GM12878 (cell line): ENCODE measurements around the gene PLCB2. TPM values are rescaled to one million over a fixed set of nuclear protein-coding genes. Genes with fewer than 3 reads are reported as not detected.

Experiments used
- ATAC-seq: fragments of 200-7000 bp; cut with Tn5 transposase; 3 replicates; pipeline ENCODE4 v1.9.1; 2020; ENCODE audit warnings: mild to moderate bottlenecking, moderate library complexity
- BruUV-seq: library from RNA; stranded (reverse); fragments of 400-500 nt; replicated peaks from 2 replicates; lab custom pipeline; 2021; lab: Mats Ljungman, UMichigan
- CTCF ChIA-PET: fragments of 300-600 bp; sonication (Branson Sonifier 250); formaldehyde crosslinking; extraction: SDS; loops from one replicate; lab custom pipeline; 2021; ENCODE audit warnings: inconsistent platforms; lab: Yijun Ruan, JAX
- POLR2A ChIA-PET: fragments of 350-600 bp; formaldehyde crosslinking; extraction: SDS; loops from one replicate; lab custom pipeline; 2021; ENCODE audit warnings: inconsistent platforms; lab: Charles Lee
- RAD21 ChIA-PET: fragments of 300-600 bp; sonication (Branson Sonifier 250); formaldehyde crosslinking; loops from one replicate; lab custom pipeline; 2023; ENCODE audit warnings: antibody characterized with exemption; ENCODE audit not compliant: unreplicated experiment; lab: Charles Lee
- SMC1A ChIA-PET: fragments of 300-600 bp; sonication (Branson Sonifier 250); formaldehyde crosslinking; loops from one replicate; lab custom pipeline; 2023; ENCODE audit not compliant: unreplicated experiment, uncharacterized antibody; lab: Charles Lee
- DNase-seq: peaks from one replicate; pipeline ENCODE4 v3.0.0-alpha.2; 2011; ENCODE audit warnings: low read depth, low spot score
- FAIRE-seq: peaks from 3 replicates; lab custom pipeline; 2011; peaks lifted over from hg19 to GRCh38; lab: Jason Lieb, UNC
- H2AFZ ChIP-seq: 2 replicates; pipeline ENCODE4 v1.6.0; 2011; ENCODE audit warnings: low read depth, low read length, control low read depth; ENCODE audit not compliant: control insufficient read depth
- H3K27ac ChIP-seq: 2 replicates; pipeline ENCODE4 v1.5.1; 2011; ENCODE audit warnings: control low read depth; ENCODE audit not compliant: control insufficient read depth, insufficient read depth
- H3K27me3 ChIP-seq, 2 experiments: replicated peaks in 1 of 2; 2 replicates each; pipeline versions ENCODE4 v1.6.0 to v1.6.1; 2011; ENCODE audit warnings: low read length in 1 of 2; ENCODE audit not compliant: control insufficient read depth in 2 of 2, insufficient read depth in 2 of 2
- H3K36me3 ChIP-seq, 2 experiments: 2 replicates each; pipeline ENCODE4 v1.5.1; 2011; ENCODE audit warnings: low read length in 1 of 2; ENCODE audit not compliant: control insufficient read depth in 2 of 2, insufficient read depth in 2 of 2
- H3K4me1 ChIP-seq: 2 replicates; pipeline ENCODE4 v1.6.1; 2011; ENCODE audit warnings: mild to moderate bottlenecking, low read length, moderate library complexity, mixed read lengths; ENCODE audit not compliant: control insufficient read depth, insufficient read depth
- H3K4me2 ChIP-seq: 2 replicates; pipeline ENCODE4 v1.6.0; 2011; ENCODE audit warnings: control low read depth; ENCODE audit not compliant: control insufficient read depth, insufficient read depth
- H3K4me3 ChIP-seq: fragments of 200-600 bp; sonication (generic); 2 replicates; pipeline ENCODE4 v1.5.1; 2016
- H3K79me2 ChIP-seq: 2 replicates; pipeline ENCODE4 v1.6.0; 2011; ENCODE audit warnings: low read length; ENCODE audit not compliant: control insufficient read depth, insufficient read depth
- H3K9ac ChIP-seq: 2 replicates; pipeline ENCODE4 v1.8.0; 2011; ENCODE audit warnings: low read length, control low read depth, mixed read lengths; ENCODE audit not compliant: control insufficient read depth, insufficient read depth
- H3K9me3 ChIP-seq: replicated peaks from 3 replicates; pipeline ENCODE4 v1.5.1; 2011; ENCODE audit warnings: mild to moderate bottlenecking, low read length; ENCODE audit not compliant: control insufficient read depth, insufficient read depth
- H4K20me1 ChIP-seq: 2 replicates; pipeline ENCODE4 v1.6.0; 2011; ENCODE audit not compliant: control insufficient read depth, insufficient read depth
- ATF2 ChIP-seq: IDR thresholded peaks from 2 replicates; pipeline ENCODE4 v1.6.1; 2012; ENCODE audit warnings: low read length, inconsistent platforms
- BCL3 ChIP-seq: IDR thresholded peaks from 2 replicates; pipeline ENCODE4 v1.6.1; 2011; ENCODE audit warnings: borderline replicate concordance, low read depth, mild to moderate bottlenecking, moderate library complexity, low read length; ENCODE audit not compliant: insufficient read depth, poor library complexity, severe bottlenecking
- BRCA1 ChIP-seq: IDR thresholded peaks from 2 replicates; pipeline ENCODE4 v1.6.1; 2011; ENCODE audit warnings: low read depth, low read length, improper control_type of control experiment
- CREB1 ChIP-seq: IDR thresholded peaks from 2 replicates; pipeline ENCODE4 v1.6.1; 2012; ENCODE audit warnings: low read depth, mild to moderate bottlenecking, inconsistent platforms
- ELK1 ChIP-seq: IDR thresholded peaks from 2 replicates; pipeline ENCODE4 v1.6.1; 2012; ENCODE audit warnings: low read depth, low read length, improper control_type of control experiment
- GATAD2B ChIP-seq: fragments of 450-650 bp; conservative IDR thresholded peaks from 2 replicates; pipeline ENCODE4 v1.6.1; 2017; ENCODE audit warnings: low read depth, mild to moderate bottlenecking, moderate library complexity
- IKZF2 ChIP-seq, 2 experiments: fragments of 450-650 bp; IDR thresholded peaks; 2 replicates each; pipeline ENCODE4 v1.6.1; 2017; ENCODE audit warnings: mild to moderate bottlenecking in 2 of 2, moderate library complexity in 2 of 2
- MYC ChIP-seq: IDR thresholded peaks from 2 replicates; pipeline ENCODE4 v1.6.1; 2011; ENCODE audit warnings: mild to moderate bottlenecking, low read length, moderate library complexity, inconsistent platforms; ENCODE audit not compliant: insufficient read depth, insufficient replicate concordance, insufficient read length, severe bottlenecking
- NRF1 ChIP-seq: conservative IDR thresholded peaks from 2 replicates; pipeline ENCODE4 v1.6.1; 2011; ENCODE audit warnings: mild to moderate bottlenecking, low read depth, low read length, improper control_type of control experiment
- PAX8 ChIP-seq: fragments of 450-650 bp; IDR thresholded peaks from 2 replicates; pipeline ENCODE4 v1.6.1; 2017; ENCODE audit warnings: mild to moderate bottlenecking, moderate library complexity
- POLR2AphosphoS2 ChIP-seq: IDR thresholded peaks from 2 replicates; pipeline ENCODE4 v1.6.1; 2011; ENCODE audit warnings: low read depth, mild to moderate bottlenecking, low read length, improper control_type of control experiment, moderate library complexity
- SPI1 ChIP-seq: IDR thresholded peaks from 2 replicates; pipeline ENCODE4 v1.6.1; 2011; ENCODE audit warnings: low read depth, mild to moderate bottlenecking, low read length, moderate library complexity, borderline replicate concordance; ENCODE audit not compliant: insufficient read depth
- STAT1 ChIP-seq: fragments of 450-650 bp; conservative IDR thresholded peaks from 2 replicates; pipeline ENCODE4 v1.6.1; 2014; ENCODE audit warnings: antibody characterized with exemption, mild to moderate bottlenecking
- STAT3 ChIP-seq: IDR thresholded peaks from 2 replicates; pipeline ENCODE4 v1.6.1; 2011; ENCODE audit warnings: low read depth, low read length, improper control_type of control experiment
- SUZ12 ChIP-seq: fragments of 200-600 bp; sonication (generic); IDR thresholded peaks from one replicate; pipeline ENCODE4 v1.6.1; 2018; ENCODE audit warnings: antibody characterized with exemption, mild to moderate bottlenecking; ENCODE audit not compliant: unreplicated experiment
- TCF12 ChIP-seq: IDR thresholded peaks from 2 replicates; pipeline ENCODE4 v1.6.1; 2011; ENCODE audit warnings: low read depth, mild to moderate bottlenecking, low read length
- ZBTB4 ChIP-seq: fragments of 450-650 bp; formaldehyde crosslinking; IDR thresholded peaks from 2 replicates; pipeline ENCODE4 v1.4.0; 2022; ENCODE audit warnings: mild to moderate bottlenecking, moderate library complexity
- ZNF217 ChIP-seq: fragments of 450-650 bp; IDR thresholded peaks from 2 replicates; pipeline ENCODE4 v1.6.1; 2017; ENCODE audit warnings: antibody characterized with exemption, mild to moderate bottlenecking
- ZZZ3 ChIP-seq: IDR thresholded peaks from 2 replicates; pipeline ENCODE4 v1.6.1; 2011; ENCODE audit warnings: low read depth; ENCODE audit not compliant: control insufficient read depth, insufficient read length
- WGBS: methylation state at CpG from one replicate; pipeline ENCODE4 v1.1.6; 2016; ENCODE audit warnings: low lambda C conversion rate; ENCODE audit not compliant: insufficient replicate concordance, insufficient coverage; ENCODE audit errors: missing lambda C conversion rate; 5-methylcytosine and 5-hydroxymethylcytosine counted together
- in situ Hi-C: fragments of 300-500 bp; cut with MboI; formaldehyde crosslinking; loops from 9 replicates; pipeline ENCODE4 v1.14.3; 2018; ENCODE audit warnings: mixed read lengths
- intact Hi-C: fragments of 100-400 bp; cut with micrococcal nuclease; formaldehyde crosslinking; loops from one replicate; pipeline ENCODE4 v1.14.2; 2022; ENCODE audit not compliant: unreplicated experiment
- polyA plus RNA-seq, 11 experiments: library from polyadenylated mRNA; depleted of rRNA in 4 of 11; unstranded in 6 of 11; stranded (reverse) in 5 of 11; fragments of >200 nt; fragmentation: Nextera tagmentation in 4 of 11; fragmentation: Illumina TruSeq in 1 of 11; extraction: Ambion mirVana in 4 of 11; extraction: Trizol in 1 of 11; gene quantifications; 1 replicate in 1 of 11; 2 replicates in 10 of 11; pipeline versions ENCODE4 v1.2.1 to v1.2.3, GENCODE V29; 2011 to 2016; ENCODE audit warnings: inconsistent platforms in 2 of 11, missing spikeins in 2 of 11, low read depth in 1 of 11
- total RNA-seq, 4 experiments: library from RNA; depleted of rRNA in 3 of 4; stranded (reverse); fragments of >200 nt in 3 of 4; fragmentation: Illumina TruSeq in 1 of 4; extraction: Trizol in 1 of 4; gene quantifications; 2 replicates each; pipeline versions ENCODE4 v1.2.1 to v1.2.3, GENCODE V29; 2013 to 2021

Gene PLCB2
- total and polyA plus RNA-seq, 10 of the 15 experiments (the other 5 are each of a cell fraction or from before 2014, with no cell fraction given): 1.2 to 39.4 (median 10.7) TPM

- H3K27me3 ChIP-seq: no peaks in the 10 kb centered on the region
- in situ Hi-C loops: no loop called here
- ChIA-PET CTCF (interaction anchor here (1.4 to 2.9 kb wide), 2 partner anchors 9 to 48 kb away, joined by 6 to 14 read pairs; no protein-coding TSS in a partner anchor), POLR2A (no interaction called here), RAD21 (no interaction called here), SMC1A (interaction anchor here (1.3 kb wide), 1 partner anchor 9 kb away, joined by 4 read pairs; no protein-coding TSS in a partner anchor)
- FAIRE-seq (no peak), ATAC-seq (no peak), DNase-seq (no peak)
- H3K36me3 ChIP-seq: no peaks in the 10 kb centered on the region
- H3K4me1 ChIP-seq: no peaks in the 10 kb centered on the region
- H3K4me2 ChIP-seq: no peak overlapping the region
- no peak overlapping the region for H2AFZ ChIP-seq
- H3K9me3 ChIP-seq: no peaks in the 10 kb centered on the region
- H3K4me3 ChIP-seq: no peak overlapping the region
- intact Hi-C loops: no loop called here
- no peaks in the 10 kb centered on the region for H4K20me1 ChIP-seq
- TF ChIP-seq SUZ12 (no peak), IKZF2 (IDR thresholded peaks at IDR 0.05) (no peak), ZZZ3 (no peak), PAX8 (no peak), MYC (no peak), TCF12 (no peak), STAT3 (no peak), NRF1 (no peak), BCL3 (no peak), ATF2 (no peak), BRCA1 (no peak), ZBTB4 (CRISPR knock-in tag) (no peak), GATAD2B (no peak), ZNF217 (no peak), POLR2AphosphoS2 (no peak), STAT1 (no peak), SPI1 (no peak), CREB1 (no peak), ELK1 (no peak)
- no peaks in the 10 kb centered on the region for H3K79me2 ChIP-seq
- 40% methylated on average over 20 of the region's 20 CpGs for WGBS
- no peak overlapping the region for H3K27ac ChIP-seq
- BruUV-seq: no TSS peak
- H3K9ac ChIP-seq: no peak overlapping the region
These were observed 41.9 kb downstream of the PLCB2 start for GRCh38 chr15:40265875-40266274.
